Measurements from ENCODE around the gene FXYD1.
A peak's percentile ranks its signal among the peaks of the same experiment; 100 is the strongest.
"Not testable (repeated sequence)": the region's sequence is repeated elsewhere in the genome, so short reads cannot be mapped to it uniquely, and the experiment has no call there.

The FXYD1 gene

GRCh38 chr19:35143231-35143715 lies 4.6 kb downstream of the FXYD1 start, which contains the start of gene FXYD7:
FXYD7 (plus strand) TSS chr19:35143255; CDS start chr19:35143334, 79 bp downstream.
- no peak for DNase-seq (ENCODE audit: low read depth in 2 of 2)

GRCh38 chr19:35143818-35144217 lies 5.2 kb downstream of the FXYD1 start:
- DNase-seq (ENCODE audit: low read depth in 2 of 2) = no peak

DNA sequence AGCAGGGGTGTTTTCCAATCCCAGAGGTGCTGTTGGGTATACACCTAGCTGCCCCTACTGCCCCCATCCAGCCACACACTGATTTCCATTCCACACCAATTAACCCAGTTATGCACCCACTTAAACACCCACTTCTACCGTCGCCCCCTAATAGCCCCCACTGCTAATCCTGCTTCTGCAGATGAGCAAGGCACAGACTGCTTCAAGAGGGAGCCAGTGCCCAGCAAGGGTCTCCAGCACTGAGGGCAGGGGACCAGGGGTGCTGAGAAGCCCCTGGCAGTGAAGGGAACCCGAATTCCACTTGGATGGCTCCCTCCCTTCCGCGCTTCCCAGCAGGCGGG lies 5.6 kb downstream of the FXYD1 start:
- no peak for DNase-seq (ENCODE audit: low read depth in 2 of 2)

DNA sequence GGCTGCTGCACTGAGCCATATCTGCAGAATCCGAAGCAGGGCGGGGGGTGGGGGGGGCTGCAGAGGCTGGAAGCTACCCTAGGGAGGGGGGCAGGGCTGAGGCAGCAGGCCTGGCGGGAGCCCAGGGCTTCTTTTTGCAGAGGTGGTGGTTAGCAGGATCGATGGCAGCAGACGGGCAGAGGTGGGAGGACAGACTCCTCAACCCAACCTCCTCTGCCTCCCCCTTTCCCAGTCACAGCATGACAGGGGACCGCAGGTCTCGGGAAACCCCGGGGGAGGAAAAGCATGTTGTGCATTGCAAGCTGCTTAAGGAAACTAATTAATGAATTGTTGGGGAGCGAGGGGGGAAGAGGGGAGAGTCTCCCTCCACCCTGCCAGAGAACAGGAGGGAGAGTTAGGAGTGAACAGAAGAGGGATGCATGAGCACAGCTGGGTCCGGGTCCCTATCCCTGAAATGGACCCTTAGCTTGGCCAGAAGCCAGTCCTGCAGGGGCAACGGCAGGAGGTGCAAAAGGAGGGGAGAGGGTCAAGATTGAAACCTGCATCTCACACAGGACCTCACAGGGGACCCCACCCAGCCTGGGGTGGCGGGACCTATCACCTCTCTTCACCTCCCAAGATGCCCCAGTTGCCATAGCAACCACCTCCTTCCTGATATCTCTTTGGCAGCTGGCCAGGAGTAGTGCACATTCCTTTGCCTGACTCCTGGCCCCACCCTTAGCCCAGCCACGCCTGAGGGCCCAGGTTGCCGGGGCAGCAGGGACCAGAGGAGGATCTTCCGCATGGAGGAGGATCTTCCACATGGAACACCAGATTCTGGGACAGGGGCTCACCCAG lies 6.2 kb downstream of the FXYD1 start:
- DNase-seq (ENCODE audit: low read depth in 2 of 2) = no peak

- DNase-seq (ENCODE audit: low read depth in 2 of 2) = no peak
Observed at GRCh38 chr19:35146746-35147459, 8.3 kb downstream of the FXYD1 start.

DNA sequence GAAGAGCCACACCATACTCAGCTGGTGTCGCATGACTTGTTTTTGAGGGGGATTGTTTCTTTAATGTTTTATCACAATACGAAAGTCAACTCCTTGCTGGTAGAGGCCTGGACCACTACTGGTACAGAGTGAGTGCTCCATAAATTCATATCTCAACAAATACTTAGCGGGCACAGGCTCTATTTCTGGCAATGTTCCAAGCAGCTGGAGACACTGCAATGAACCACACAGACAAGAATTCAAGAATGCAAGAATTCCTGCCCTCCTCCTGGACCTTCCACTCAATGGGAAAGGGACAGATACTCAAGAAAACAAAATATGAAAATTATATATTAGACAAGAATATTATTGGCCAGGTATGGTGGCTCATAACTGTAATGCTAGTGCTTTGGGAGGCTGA lies 10.8 kb downstream of the FXYD1 start:
- DNase-seq (ENCODE audit: low read depth in 2 of 2) = no peak

DNA sequence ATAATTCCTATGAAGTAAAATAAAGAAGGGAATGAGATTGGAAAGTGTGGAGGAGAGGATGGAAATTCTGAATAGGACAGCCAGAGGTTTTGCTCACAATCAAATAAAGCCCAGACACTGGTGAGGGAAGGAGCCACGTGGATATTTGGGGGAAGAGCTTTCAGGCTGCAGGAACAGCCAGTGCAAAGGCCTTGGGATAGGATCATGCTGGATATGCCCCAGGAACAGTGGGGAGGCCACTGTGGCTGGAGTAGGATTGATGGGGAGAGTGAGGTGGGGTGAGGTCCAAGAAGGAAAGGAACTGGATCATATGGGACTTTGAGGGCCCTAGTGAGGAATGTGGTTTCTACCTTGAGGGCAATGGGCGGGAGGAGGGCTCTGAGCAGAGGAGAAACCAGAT lies 11.8 kb downstream of the FXYD1 start:
- DNase-seq (ENCODE audit: low read depth in 2 of 2) = no peak

- no peak for DNase-seq (ENCODE audit: low read depth in 2 of 2)
Observed at GRCh38 chr19:35151273-35152065, 12.8 kb downstream of the FXYD1 start.

DNA sequence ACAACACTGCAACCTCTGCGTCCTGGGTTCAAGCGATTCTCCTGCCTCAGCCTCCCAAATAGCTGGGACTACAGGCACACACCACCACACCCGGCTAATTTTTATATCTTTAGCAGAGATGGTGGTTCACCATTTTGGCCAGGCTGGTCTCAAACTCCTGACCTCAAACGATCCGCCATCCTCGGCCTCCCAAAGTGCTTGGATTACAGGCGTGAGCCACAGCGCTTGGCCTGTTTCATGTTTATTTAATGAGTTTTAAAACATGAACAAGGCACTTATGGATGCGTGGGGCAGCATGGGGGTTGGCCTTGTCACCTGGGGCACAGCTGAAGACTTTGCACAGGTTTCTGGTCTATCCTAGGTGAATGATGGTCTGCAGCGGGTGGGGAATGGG lies 14.5 kb downstream of the FXYD1 start:
- not testable (repeated sequence) for DNase-seq (ENCODE audit: low read depth in 2 of 2)

DNA sequence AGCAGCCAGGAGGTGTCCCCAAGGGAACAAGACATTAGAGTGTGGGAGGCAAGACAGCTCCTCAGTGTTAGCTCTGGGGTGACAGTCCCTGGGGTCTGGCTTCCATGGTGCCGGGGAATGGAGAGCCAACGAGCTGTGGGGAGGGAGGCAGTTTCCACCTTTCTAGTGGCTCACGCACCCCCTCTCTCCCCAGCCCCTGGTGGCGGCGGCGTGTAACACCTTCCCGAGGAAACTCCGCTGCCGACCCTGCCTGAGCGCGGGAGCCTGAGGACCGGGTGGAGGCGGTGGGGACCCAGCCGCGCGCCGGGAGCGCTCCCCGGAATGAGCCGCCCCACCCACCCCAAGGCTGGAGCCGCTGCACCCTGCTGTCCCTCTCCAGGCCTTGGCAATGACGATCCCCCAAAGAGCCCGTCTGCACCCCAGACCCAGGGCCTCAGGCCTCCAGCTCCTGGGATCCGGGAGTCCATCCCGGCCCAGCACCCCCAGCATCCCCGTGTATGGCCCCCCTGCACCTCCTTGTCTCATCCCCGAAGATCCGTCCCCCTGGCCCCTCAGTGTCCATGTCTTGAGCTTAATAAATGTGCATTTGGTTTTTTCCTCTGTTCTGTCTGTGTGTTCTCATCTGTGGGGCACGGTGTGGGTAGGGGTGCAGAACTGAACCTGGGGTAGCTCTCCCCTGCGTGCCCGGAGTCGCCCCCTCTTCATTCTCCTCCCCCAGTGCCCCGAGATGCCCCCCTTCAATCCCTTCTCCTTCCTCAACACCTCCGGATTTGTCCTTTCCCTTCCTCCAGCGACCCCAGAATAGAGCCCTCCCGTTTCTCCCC lies 15.3 kb downstream of the FXYD1 start:
- peak; percentile 79 to 80 for DNase-seq (ENCODE audit: low read depth in 2 of 2)

DNA sequence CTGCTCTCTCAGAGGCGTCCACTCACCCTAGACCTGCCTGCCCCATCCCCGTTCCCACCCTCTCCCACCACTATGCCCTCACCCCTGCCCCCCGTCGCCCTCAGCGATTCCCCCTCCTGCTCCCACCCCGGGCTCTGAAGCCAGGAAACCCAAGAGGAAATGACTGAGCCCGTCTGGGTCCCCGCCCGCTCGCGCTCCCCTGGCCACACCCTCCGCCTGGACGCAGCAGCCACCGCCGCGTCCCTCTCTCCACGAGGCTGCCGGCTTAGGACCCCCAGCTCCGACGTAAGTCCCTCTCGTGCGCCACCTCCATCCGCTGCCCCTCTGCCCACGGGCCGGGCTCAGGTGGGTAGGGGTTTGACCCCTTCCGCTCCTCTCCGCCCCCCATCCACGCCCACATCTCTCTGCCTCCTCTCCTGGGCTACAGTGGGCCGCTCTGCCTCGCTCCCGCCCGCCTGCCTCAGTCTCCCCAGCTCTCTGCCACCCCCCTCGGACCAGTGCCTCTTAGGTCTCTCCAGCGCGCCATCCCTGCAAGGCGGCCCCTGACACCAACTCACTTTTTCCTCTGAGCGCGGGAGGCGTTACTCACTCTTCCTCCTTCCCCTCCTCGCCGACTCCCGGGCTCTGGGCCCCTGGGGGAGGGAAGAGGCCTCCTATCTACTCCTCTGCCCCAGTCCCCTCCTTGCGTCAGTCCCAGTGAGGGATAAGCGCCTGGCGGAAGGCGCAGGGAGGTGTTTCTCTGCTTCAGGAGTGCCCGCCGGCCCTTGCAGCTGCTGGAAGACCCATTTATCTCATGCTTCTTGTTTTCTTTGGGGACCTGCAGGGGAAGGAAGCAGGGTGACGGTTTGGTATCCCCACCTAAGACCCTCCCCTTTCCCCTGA lies 16.1 kb downstream of the FXYD1 start, which contains the start of gene FXYD5:
Gene FXYD5 (plus strand): TSS at position 211 of the 882 bp plus-strand sequence. CDS start 816 bp downstream, outside the sequence.
- DNase-seq (ENCODE audit: low read depth in 2 of 2) = peak; percentile 73 to 83

GRCh38 chr19:35155441-35155840 lies 16.8 kb downstream of the FXYD1 start:
- peak; percentile 15 to 28 for DNase-seq (ENCODE audit: low read depth in 2 of 2)

- no peak for DNase-seq (ENCODE audit: low read depth in 2 of 2)
Observed at GRCh38 chr19:35155981-35156672, 17.5 kb downstream of the FXYD1 start.

DNA sequence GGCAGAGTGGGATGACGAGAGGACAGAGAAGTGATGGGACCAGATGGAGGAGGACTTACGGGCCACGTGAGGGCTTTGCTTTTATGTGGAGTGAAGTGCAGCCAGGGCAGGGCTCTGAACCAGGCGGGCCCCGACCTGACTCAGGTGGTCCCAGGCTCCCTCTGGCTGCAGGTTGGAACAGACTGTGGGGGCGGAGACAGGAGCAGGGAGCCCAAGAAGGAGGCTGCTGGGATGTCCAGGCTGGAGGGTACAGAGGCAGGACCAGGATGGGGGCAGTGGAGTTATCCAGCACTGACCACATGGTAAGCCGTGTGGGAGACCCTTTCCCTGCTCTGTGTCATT lies 18.0 kb downstream of the FXYD1 start:
- no peak for DNase-seq (ENCODE audit: low read depth in 2 of 2)

DNA sequence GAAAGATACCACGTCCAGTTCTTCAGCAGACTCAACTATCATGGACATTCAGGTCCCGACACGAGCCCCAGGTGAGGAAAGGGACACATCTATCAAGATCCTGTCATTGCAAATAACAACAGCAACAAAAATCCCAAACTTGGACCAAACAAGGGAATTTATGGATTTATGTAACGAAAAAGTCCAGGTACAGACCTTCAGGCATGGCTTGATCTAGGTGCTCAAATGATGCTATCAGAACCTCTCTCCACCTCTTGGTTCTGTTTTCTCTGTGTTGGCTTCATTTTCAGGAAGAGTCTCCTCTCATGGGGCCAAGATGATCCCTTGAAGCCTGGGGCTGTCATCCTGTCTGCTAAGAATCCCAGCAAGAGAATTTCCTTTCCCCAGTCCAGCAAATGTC lies 18.8 kb downstream of the FXYD1 start:
- no peak for DNase-seq (ENCODE audit: low read depth in 2 of 2)

- no peak for DNase-seq (ENCODE audit: low read depth in 2 of 2)
Observed at GRCh38 chr19:35159606-35160005, 21.0 kb downstream of the FXYD1 start.

GRCh38 chr19:35160629-35161433 lies 22.2 kb downstream of the FXYD1 start:
- no peak for DNase-seq (ENCODE audit: low read depth in 2 of 2)

DNA sequence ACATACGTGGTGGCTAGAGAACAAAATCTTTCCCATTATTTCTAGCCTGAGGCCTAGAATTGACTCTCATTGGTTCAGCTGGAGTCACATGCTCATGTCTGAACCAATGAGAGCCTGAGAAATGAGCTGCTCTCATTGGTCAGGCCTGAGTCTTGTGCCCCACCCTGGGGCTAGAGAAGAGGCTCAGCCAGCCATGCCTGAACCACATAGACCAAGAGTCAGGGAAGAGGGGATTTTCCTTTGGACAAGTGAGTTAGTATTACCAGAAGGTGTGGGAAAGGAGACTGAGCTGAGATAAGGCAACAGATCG lies 22.8 kb downstream of the FXYD1 start:
- no peak for DNase-seq (ENCODE audit: low read depth in 2 of 2)

Measured in stimulated activated CD4-positive, alpha-beta T cell treated with anti-CD3 and anti-CD28 coated beads, Interleukin-4, amount 100 ng/mL, for 48 hours (primary cell).